Measurements from ENCODE around the gene RGS7. TPM values are rescaled to one million over a fixed set of nuclear protein-coding genes. Genes with fewer than 3 reads are reported as not detected.
A peak's percentile ranks its signal among the peaks of the same experiment; 100 is the strongest.

Gene RGS7
- polyA plus RNA-seq, 2 of the 4 experiments (the other 2 are of a cell fraction), result 0.08 TPM; not detected in 1

DNA sequence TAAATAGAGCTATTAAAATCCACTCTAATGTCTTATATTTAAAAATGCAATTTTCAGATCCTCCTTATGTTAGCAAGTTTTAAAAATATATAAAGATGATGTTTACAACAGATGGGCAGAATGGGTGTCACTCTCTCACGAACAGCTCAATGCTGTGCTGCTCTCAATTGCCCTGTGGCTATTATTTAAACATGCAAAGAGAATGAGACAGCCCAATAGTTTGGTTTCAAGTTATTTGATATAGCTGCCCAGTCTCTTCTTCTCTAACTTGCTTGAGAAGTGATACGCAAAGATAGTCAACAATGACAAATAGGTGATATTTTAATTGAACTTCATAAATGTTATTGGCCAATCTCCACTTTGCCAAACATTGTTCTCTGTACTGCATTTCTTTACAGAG, 545.7 kb downstream of the RGS7 start:
- POLR2A ChIA-PET, result no interaction called here
- CTCF ChIA-PET, result no interaction called here
- Histone ChIP-seq H3K27ac (no peak overlapping the region), H3K4me3 (no peak overlapping the region), H3K9me3 (no peaks in the 10 kb centered on the region), H3K4me1 (no peaks in the 10 kb centered on the region; the same call in 2 of the 3 replicates), H3K4me2 (no peak overlapping the region)
- WGBS (ENCODE audit: missing lambda C conversion rate), result 50% methylated on average over 2 of the region's 2 CpGs
- peak; percentile 39 for FAIRE-seq
- no peak for DNase-seq (ENCODE audit: low read depth in 1 of 2, low spot score in 1 of 2)
- TF ChIP-seq, protein P1, sequence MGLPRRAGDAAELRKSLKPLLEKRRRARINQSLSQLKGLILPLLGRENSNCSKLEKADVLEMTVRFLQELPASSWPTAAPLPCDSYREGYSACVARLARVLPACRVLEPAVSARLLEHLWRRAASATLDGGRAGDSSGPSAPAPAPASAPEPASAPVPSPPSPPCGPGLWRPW (IDR thresholded peaks at IDR 0.05), result no peak
- TF ChIP-seq HOXB5 (CRISPR knock-in tag; IDR thresholded peaks at IDR 0.05), result no peak
- no peak for TF ChIP-seq HDAC2 (IDR thresholded peaks at IDR 0.05)
- no peak for TF ChIP-seq CBX2 (IDR thresholded peaks at IDR 0.05; ENCODE audit: borderline replicate concordance, low read depth)
- TF ChIP-seq ESRRA (IDR thresholded peaks at IDR 0.05; ENCODE audit: borderline replicate concordance, low read length), result no peak
- no peak for TF ChIP-seq POLR2AphosphoS2 (conservative IDR thresholded peaks at IDR 0.05; ENCODE audit: low read length)
- no peak for TF ChIP-seq TP53 (CRISPR knock-in tag; IDR thresholded peaks at IDR 0.05)
- TF ChIP-seq MYC (IDR thresholded peaks at IDR 0.05; ENCODE audit: borderline replicate concordance, low read length), result no peak
- TF ChIP-seq KDM1A (IDR thresholded peaks at IDR 0.05; ENCODE audit: low read depth), result no peak
- TF ChIP-seq CEBPB (IDR thresholded peaks at IDR 0.05), result no peak
- TF ChIP-seq, protein P2, sequence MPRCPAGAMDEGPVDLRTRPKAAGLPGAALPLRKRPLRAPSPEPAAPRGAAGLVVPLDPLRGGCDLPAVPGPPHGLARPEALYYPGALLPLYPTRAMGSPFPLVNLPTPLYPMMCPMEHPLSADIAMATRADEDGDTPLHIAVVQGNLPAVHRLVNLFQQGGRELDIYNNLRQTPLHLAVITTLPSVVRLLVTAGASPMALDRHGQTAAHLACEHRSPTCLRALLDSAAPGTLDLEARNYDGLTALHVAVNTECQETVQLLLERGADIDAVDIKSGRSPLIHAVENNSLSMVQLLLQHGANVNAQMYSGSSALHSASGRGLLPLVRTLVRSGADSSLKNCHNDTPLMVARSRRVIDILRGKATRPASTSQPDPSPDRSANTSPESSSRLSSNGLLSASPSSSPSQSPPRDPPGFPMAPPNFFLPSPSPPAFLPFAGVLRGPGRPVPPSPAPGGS (IDR thresholded peaks at IDR 0.05), result no peak
- no peak for TF ChIP-seq MAFK (IDR thresholded peaks at IDR 0.05; ENCODE audit: partially characterized antibody)
- no peak for TF ChIP-seq EHF (CRISPR knock-in tag; IDR thresholded peaks at IDR 0.05)
- TF ChIP-seq CHD4 (IDR thresholded peaks at IDR 0.05; ENCODE audit: borderline replicate concordance), result no peak
- no peak for TF ChIP-seq PHF8 (IDR thresholded peaks at IDR 0.05; ENCODE audit: borderline replicate concordance, low read depth)
- TF ChIP-seq HOXB13 (CRISPR knock-in tag; IDR thresholded peaks at IDR 0.05; ENCODE audit: low read depth), result no peak
- ATAC-seq, result no peak

DNA sequence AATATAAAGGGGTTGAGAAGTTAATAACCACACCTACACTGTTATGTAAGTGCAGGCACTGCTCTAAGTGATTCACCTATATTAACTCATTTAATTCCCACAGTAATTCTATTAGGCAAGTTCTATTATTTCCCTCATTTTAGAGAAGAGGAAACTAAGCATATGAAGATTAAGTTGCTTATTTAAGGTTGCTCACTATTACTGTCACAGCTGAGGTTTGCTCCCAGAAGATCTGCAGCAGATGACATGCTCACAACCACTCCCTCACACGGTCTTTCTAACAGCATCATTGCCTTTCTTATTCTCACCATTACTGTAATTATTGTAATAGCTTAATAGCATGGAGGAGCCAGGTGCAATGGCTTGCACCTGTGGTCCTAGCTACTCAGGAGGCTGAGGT, 548.6 kb downstream of the RGS7 start:
- Histone ChIP-seq H3K9me3 (no peaks in the 10 kb centered on the region), H3K4me3 (no peak overlapping the region), H3K4me1 (peaks cover 13% of the 10 kb centered on the region), H3K4me2 (no peak overlapping the region), H3K27ac (no peak overlapping the region)
- DNase-seq (ENCODE audit: low read depth in 1 of 2, low spot score in 1 of 2) (no peak), FAIRE-seq (no peak), ATAC-seq (no peak)
- 50% methylated on average over 1 of the region's 1 CpG for WGBS (ENCODE audit: missing lambda C conversion rate)
- no peak for TF ChIP-seq HDAC2 (IDR thresholded peaks at IDR 0.05)
- no peak for TF ChIP-seq RAD21 (conservative IDR thresholded peaks at IDR 0.05 in 1 of 2, IDR thresholded peaks at IDR 0.05 in 1 of 2)
- TF ChIP-seq, protein P2 (IDR thresholded peaks at IDR 0.05), result no peak
- no peak for TF ChIP-seq CHD2 (IDR thresholded peaks at IDR 0.05; ENCODE audit: low read length, partially characterized antibody)
- no peak for TF ChIP-seq ZNF302 (CRISPR knock-in tag; IDR thresholded peaks at IDR 0.05)
- no peak for TF ChIP-seq RFX5 (IDR thresholded peaks at IDR 0.05)
- no peak for TF ChIP-seq CBX8 (IDR thresholded peaks at IDR 0.05)
- TF ChIP-seq RCOR1 (IDR thresholded peaks at IDR 0.05; ENCODE audit: low read depth, low read length), result no peak
- no peak for TF ChIP-seq KDM1A (IDR thresholded peaks at IDR 0.05; ENCODE audit: low read depth)
- TF ChIP-seq EP300 (IDR thresholded peaks at IDR 0.05), result no peak
- no peak for TF ChIP-seq JUNB (IDR thresholded peaks at IDR 0.05)
- TF ChIP-seq, protein P3, sequence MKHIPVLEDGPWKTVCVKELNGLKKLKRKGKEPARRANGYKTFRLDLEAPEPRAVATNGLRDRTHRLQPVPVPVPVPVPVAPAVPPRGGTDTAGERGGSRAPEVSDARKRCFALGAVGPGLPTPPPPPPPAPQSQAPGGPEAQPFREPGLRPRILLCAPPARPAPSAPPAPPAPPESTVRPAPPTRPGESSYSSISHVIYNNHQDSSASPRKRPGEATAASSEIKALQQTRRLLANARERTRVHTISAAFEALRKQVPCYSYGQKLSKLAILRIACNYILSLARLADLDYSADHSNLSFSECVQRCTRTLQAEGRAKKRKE (CRISPR knock-in tag; IDR thresholded peaks at IDR 0.05; ENCODE audit: low read depth), result no peak
- TF ChIP-seq, protein P4, sequence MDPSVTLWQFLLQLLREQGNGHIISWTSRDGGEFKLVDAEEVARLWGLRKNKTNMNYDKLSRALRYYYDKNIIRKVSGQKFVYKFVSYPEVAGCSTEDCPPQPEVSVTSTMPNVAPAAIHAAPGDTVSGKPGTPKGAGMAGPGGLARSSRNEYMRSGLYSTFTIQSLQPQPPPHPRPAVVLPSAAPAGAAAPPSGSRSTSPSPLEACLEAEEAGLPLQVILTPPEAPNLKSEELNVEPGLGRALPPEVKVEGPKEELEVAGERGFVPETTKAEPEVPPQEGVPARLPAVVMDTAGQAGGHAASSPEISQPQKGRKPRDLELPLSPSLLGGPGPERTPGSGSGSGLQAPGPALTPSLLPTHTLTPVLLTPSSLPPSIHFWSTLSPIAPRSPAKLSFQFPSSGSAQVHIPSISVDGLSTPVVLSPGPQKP (IDR thresholded peaks at IDR 0.05; ENCODE audit: low read depth, low read length), result no peak
- no peak for TF ChIP-seq ESRRA (IDR thresholded peaks at IDR 0.05; ENCODE audit: borderline replicate concordance, low read length)
- TF ChIP-seq SMC3 (IDR thresholded peaks at IDR 0.05), result no peak
- TF ChIP-seq RARB (CRISPR knock-in tag; IDR thresholded peaks at IDR 0.05), result no peak
- TF ChIP-seq, protein P1 (IDR thresholded peaks at IDR 0.05), result no peak
- no peak for TF ChIP-seq HEYL (CRISPR knock-in tag; IDR thresholded peaks at IDR 0.05)
- no peak for TF ChIP-seq NFE2L2 (conservative IDR thresholded peaks at IDR 0.05; ENCODE audit: low read length)
- TF ChIP-seq EHMT2 (IDR thresholded peaks at IDR 0.05; ENCODE audit: low read depth), result no peak
- CTCF ChIA-PET, result no interaction called here
- POLR2A ChIA-PET, result no interaction called here
